Dedifferentiated amniotic fluid mesenchymal stem cell (primary cell): ENCODE results near the gene MLST8.

ENCODE experiments used
- DNase-seq: peaks from one replicate; pipeline ENCODE4 v3.0.0-alpha.2; 2016; ENCODE audit errors: extremely low spot score

The MLST8 gene, protein sequence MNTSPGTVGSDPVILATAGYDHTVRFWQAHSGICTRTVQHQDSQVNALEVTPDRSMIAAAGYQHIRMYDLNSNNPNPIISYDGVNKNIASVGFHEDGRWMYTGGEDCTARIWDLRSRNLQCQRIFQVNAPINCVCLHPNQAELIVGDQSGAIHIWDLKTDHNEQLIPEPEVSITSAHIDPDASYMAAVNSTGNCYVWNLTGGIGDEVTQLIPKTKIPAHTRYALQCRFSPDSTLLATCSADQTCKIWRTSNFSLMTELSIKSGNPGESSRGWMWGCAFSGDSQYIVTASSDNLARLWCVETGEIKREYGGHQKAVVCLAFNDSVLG

DNA sequence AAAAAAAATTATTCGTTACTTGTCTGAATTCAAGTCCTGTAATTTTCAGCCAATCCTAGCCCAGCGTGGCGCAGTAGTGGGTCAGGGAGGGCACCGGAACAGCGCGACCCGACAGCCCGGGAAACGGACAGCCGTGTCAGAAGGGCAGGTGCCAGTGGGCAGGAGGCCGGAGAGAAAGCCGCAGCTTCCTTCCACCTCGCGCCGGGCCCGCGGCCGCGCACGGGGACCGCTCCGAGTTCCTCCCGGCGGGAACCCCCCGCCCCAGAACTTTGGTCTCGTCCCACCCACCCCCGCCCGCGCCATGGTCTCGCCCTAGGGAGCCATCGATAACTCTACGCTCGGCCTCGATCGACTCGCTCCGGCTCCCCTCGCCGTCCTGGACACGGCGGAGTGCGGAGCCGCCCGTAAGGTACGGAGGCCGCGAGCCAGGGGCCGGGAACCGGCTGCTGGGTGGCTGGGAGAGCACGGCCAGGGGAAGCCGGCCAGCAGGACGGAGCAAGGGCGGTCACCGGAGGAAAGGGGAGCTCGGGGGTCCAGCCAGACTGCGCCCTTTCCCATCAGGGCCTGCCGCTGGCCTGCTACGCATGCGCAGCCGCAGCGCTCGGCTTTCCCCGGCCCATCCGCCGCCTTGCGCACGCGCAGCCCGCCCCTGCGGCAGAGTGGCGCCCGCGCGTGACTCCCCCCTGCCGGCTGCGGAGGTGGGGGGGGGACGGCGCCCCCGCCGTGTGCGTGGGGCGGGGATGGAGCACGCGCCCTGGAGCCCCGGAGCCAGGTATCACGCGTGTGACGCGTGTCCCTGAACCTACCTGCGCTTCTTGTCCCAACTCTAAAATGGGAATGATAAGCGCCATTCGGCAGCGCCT lies at the start of gene MLST8:
TSS of gene MLST8 (plus strand) at position 351 of the 863 bp plus-strand sequence. CDS start 632 bp downstream, outside the sequence.
- peak; percentile 79 for DNase-seq

DNA sequence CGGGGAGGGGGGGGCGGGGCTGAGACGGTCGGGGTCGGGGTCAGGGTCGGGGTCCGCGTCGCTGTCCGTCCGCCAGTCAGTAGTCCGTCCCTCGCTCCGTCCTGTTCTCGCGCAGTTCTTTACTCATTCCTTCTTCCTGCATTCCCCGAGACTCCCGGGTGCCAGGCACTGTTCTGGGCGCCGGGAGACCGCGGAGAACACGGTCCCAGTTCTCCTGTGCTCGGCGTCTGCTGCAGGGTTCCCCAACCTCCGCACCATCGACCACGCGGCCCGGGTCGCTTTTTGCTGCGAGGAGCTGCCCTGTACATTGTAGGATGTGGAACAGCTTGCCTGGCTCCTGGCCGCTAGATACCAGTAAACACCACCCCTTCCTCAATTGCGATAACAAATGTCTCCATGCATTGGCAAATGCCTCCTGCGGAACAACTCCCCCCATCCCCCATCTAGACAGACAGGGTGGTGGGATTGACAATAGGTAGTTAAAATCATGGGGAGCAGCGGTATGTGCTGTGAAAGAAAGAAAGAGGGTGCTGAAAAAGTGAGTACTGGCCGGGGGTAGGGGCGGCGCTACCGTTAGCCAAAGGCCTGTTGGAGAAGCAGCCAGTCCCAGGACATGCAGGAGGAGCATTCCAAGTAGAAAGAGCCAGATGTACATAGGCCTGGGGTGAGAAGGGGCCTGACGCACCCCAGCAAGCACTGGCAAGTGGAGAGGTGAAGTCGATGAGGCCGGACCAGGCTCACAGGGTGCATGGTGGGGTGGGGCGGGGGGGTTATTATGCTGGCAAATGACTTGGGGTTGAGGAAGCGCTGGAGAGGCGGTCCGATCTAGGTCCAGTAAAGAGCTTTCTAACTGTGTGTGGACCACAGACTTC lies 49.0 kb upstream of the MLST8 start:
- no peak for DNase-seq

DNA sequence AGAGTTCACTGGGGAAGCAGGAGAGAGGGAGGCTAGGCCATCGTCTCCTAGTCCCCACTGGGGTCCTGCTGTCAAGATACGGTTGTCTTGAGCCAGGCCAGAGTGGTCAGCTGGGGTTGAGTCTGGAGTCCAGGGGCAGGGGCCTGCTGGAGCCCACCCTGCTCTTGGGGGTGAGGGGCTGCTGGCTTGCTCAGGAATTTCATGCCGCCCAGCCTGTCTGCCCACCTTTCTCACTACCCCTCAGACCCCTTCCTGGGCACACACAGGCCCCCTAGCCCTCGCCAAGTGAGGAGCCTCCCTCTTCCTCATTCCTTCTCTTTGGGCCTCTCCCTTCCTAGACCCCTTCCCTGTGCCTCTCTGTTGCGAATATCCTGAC lies 48.4 kb upstream of the MLST8 start:
- no peak for DNase-seq

DNA sequence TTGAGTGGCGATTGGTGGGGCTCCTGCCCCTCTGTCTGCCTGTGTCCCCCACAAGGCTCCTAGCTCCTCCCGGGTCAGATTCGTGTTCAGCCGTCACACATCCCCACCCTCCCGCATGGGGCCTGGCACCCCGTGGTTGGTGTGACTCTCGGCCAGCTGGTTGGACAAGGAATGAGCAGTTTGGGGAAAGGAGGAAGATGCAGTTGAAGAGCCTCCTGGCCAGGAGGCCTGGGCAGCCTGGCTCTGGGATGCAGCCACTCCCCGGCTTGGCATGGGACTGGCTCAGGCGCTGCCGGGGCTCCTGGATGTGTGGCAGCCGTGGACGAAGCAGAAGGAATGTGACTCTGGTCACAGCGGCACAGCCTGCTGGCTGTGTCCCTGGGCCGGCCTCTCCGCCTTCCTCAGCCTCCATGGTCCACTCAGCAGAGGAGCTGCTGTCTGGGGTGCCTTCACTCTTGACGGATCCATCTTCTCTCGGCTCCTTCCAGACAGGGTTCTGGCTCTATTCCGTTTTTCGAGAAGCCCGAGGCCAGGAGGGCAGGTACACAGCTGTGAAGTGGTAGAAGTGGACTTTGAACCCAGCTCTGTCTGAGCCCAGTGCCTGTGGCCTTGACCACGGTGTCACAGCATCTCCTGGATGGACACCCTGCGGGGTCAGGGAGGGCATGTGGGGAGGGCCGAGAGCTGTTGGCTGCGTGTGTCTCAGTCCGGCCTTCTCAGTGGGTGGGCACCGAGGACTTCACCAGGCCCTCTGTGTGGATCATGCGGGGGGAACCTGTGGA lies 47.6 kb upstream of the MLST8 start:
- DNase-seq = no peak

DNA sequence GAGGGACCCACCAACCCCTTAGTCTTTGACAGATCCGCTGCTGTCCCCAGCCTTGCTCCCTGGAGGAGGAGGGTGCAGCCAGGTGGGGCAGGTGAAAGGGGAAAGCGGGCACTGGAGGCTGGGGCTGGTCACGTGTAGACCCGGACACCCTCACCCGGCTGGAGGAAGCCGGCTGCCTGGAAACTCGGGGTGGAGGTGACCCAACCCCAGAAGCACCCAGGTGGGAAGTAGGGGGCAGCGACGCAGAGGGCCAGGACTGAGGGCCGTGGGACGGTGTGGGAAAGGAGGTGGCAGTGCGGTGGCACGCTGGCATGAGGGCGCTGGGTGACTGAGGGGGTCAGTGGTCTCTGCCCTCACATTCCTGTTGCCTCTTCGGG lies 47.0 kb upstream of the MLST8 start:
- DNase-seq = no peak

DNA sequence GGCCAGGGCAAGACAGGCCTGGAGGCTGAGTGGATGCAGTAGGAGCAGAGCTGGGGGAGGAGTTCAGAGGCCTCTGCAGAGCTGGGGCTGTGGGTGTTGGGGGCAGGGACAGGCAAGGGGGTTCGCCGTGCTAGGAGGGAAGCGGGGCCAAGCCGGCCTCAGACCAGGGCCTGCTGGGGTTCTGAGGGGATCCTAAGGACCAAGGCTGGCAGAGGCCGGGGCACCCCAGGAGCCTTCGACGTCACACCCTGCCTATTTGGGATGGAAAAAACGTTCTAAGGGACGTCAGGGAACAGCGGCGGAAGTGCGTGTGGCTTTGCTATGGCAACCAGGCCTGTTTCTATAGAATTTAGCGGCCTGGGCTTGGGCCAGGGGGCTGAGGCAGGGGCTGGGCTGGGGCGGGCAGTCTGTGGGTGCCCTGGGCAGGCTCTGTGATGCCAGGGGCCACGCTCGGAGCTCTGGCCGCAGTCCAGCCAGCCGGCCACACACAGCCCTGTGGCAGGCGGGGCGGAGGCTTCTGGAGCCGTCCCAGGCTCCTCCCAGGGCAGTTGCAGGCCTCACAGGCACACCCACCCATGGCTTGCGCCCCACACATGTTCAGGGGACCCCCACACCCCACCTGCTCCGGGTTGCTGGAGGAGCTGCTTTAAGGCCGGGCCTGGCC lies 45.9 kb upstream of the MLST8 start:
- DNase-seq = no peak

DNA sequence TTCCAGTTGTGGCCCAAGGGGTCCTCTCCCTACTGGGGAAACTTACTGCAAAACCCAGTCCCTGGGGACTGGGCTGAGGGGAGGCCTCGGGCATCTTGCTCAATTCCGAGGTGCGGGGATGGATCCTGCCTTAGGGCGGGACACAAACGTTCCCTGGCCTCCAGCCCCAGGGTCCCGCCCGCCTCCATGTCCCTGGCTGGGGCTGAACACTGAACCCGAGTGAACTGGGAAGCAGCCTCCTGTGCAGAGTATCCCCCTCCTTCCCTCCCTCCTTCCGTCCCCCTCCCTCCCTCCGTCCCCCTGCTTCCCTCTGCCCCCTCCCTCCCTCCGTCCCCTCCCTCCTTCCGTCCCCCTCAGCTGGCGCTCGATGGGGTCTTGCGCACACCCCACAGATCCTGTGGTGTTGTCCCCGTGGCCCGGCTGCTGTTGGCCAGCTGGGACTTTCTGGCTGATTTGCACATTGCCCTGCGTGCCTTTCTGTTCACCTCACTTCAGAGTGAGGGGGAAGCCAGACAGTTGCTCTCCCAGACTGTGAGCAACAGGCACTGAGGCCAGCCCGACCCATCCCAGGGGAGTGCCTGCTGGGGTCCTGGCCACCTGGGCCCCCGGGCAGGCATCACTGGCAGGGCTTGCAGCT lies 44.2 kb upstream of the MLST8 start:
- no peak for DNase-seq

DNA sequence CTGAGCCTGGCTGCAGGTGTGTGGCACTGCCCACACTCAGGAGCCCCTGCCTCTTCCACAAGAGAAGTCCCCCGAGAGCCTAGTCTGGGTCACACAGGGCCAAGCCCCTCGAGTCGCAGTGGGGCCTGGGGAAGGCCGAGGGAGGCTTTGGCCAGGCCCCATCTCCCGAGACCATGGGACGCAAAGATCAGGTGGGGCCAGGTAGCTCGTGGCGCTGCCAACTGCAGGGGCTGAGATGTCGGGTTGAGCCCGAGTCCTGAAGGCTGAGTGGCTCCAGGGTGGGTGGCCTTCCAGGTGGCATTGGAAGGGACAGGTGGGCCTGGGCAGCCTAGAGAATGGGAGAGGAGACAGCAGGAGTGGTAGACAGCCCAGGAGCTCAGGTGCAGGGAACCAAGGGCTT lies 43.3 kb upstream of the MLST8 start:
- no peak for DNase-seq

DNA sequence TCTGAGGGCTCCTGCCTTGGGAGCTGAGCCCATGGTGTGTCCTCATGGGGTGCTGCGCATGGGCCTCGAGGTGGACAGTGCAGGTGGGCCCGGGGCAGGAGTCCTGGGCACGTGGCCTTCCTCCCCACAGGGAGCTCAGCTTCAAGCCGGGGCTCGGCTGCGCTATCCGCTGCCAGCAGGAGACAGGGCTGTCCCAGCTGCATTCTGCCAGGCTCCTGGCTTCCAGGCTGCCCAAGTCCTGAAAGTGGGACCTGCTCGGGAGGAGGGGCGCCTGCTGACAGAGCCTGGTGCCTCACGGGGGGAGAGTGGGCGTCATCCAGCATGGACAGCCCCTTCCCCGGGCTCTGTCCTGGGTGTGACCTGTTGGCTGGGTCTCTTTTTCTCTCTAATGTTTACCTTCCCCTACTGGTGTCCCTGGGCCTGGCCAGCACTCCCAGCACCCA lies 42.6 kb upstream of the MLST8 start:
- DNase-seq = no peak

DNA sequence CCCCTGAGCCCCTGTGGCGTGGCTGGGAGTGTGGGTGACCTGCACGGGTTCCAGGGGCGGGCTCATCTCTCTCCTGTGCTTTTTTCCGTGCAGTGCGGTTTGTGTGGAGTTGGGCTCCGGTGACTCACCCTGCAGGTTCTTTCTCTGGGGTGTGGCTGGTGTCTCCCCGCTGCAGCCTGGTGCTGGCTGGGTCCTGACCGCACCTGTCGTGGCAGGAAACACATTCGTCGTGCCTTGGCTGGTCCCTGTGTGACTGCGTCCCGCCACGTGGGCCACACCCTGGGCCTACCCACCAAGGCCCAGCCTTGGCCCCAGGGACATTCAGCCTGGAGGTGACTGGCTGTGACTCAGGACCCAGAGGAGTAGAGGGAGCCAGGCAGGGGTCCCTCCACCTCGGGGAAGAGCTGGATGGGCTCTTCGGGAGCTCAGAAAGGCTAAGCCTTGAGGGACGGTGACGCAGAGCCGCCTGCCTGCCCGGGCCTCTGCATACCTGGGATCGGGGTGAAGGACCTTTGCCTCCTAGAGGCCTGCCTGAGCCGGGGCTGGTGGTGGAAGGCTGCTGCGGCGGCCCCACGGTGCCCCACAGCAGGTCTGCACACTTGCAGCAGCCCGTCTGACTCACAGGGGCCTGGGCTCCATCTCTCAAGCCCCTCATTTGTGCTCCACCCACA lies 41.9 kb upstream of the MLST8 start:
- DNase-seq = no peak

DNA sequence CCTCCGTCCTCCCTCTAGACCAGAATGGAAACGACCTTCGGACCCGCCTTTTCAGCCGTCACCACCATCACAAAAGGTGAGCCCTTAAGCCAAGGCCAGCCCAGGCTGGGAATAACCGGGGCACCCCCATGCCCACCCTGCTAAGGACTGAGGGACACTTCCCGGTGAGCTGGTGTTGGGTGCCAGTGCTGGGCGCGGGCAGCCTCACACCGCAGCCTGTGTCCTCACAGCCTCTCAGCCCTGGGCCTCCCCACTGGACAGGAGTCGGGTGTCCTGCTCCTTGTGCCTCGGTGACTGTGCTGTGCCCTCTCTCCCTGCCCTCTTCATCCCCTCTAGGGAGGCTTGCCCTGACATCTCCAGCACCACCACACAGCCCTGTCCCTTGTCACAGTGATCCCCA lies 39.4 kb upstream of the MLST8 start:
- no peak for DNase-seq

DNA sequence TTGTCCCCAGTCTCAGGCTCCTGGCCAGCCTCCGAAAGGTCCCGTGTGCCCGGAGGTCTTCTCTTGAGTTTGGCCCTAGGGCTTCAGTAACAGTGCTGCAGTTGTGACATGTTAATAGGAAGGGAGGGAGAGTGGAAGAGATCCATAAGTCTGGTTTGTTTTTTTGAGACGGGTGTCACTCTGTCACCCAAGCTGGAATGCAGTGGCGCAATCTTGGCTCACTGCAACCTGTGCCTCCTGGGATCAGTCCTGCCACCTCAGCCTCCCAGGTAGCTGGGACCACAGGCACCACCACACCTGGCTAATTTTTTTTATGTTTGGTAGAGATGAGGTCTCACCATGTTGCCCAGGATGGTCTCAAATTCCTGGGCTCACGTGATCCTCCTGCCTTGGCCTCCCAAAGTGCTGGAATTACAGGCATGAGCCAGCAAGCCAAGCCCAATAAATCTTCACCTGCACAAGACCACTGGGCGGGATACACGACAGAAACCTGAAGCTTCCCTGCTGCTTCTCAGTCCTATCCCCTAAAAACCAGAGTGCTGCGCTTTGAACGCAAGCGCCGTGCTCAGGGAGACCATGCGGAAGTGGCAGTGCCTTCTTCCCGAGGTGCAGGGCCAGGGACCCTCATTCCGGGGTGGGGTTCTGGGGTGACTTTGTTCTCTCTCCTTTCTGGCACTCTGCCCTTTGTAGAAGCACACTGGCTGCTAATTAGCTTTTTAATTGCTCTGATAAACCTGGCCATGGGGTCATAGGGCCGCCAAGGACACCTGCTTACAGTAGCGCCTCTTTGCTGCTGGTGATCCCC lies 38.8 kb upstream of the MLST8 start:
- DNase-seq = no peak

DNA sequence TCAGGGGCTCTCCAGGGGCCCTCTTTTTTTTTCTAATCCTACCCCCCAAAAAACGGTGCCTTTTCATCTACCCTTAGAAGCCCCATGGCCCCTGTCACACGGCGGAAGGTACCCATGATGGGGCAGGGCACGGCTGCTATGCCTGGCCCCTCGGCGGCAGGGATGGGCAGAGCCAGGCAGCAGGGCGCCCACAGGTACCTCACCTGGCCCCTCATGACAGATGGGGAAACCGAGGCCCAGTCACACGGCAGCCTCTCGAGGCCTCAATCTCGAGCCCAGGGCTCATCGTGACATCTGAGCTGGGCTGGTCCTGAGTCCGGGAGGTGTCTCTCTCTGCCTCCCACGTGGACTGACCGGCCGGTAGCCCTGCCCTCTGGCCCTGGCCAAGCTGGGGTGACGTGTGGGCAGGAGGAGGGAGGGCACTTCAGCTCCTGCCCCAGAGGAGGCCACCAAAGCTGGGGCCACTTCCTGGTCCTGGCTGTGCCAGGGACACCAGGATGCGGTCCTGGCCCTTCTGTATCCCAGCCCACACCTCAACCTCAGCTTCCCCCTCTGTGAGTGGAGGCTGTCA lies 38.1 kb upstream of the MLST8 start:
- no peak for DNase-seq

DNA sequence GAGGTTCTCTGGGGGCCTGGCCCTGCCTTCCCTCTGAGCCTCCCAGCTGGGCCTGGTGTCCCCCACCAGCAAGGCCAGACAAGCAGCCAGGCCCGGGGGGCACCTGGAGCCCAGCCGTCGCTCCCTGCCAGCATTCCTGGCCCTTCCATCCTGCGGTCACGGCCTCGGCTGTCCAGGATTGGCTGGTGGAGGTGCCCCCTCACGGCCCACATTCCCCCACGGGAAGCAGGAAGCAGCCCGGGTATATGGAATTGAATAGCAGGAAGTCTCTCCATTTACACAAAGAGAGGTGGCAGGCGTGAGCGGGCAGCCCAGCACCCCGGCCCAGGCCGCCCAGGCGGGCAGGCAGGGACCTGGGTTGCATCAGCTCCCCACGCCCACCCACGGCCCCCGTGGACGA lies 35.2 kb upstream of the MLST8 start:
- DNase-seq = no peak

DNA sequence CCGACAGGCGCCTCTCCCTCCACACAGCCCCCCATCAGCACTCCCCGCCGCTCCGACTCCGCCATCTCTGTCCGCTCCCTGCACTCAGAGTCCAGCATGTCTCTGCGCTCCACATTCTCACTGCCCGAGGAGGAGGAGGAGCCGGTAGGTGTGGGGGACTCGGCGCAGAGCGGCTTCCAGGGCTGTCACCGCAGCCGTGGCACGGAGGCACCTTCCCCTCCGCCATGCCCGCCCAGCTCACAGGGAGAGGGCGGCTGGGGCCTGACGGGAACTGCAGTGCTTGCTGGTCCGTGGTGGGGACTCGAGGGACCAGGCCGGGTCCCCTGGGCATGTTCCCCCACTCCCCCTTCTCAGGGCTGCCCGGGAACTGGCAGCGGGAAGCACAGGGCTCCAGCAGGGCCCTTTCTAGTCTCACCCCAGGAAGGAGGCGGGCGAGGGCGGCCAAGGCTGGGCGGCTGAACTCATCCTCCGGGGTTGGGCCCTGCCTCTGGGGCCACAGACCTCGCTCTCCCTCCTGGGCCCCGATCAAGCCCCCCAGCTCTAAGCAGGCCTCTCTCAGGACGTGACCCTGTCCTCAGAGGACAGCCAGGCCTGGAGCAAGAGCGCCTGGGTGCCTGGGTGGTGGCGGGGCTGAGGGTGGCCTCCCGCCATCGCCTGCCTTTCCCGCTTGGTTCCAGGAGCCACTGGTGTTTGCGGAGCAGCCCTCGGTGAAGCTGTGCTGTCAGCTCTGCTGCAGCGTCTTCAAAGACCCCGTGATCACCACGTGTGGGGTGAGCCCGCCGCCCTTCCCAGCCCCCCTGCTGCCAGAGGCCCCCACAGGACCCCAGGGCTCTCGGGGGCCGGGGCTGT lies 34.4 kb upstream of the MLST8 start:
- no peak for DNase-seq

DNA sequence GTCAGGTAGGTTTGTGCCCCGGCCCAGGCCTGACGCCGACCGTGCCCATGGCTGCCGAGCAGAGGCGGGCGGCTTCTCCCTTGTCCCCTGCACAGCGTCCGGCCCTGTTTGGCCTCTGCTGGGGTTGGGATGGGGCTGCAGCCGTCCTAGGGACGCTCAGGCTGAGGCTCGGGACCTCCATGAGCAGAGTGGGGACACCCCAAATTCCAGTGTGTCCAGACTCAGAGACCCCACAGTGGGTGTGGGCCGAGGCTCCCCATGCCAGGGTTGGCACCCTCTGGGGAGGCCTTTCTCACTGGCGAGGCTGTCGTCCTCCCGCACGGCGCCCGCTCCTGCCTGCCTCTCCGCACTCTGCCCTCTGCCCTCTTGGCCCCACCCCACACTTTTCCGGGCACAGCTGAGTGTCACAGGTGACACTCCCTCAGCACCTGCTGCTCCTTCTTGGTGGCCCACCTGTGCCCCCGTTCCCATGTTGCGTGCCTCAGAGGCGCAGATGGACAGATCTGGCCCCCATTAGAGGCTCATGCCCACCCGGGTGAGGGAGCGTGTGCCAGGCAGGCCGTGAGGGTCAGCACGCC lies 33.6 kb upstream of the MLST8 start:
- DNase-seq = no peak

DNA sequence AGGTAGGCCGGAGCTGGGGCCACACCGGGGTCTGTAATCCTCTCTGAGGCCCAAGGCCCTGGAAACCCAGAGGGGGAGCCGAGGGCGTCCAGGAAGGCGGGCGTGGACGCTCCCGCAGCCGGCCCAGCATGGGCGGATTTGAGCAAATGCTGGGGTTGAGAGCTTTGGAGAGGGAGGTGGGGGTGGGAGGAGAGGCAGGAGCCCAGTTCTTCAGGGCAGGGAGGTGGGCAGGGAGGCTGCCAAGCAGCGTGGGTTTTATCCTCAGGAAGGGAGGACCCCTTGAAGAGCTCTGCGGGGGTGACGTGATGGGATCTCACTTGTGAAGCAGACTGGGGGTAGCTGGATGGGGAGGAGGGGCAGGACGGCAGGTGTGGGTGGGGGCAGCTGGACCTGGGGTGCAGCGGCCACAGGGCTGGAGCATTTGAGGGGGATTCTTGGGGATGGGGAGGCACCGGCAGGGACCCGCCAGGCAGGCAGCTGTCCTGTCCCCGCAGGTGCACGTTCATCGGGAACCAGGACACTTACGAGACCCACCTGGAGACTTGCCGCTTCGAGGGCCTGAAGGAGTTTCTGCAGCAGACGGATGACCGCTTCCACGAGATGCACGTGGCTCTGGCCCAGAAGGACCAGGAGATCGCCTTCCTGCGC lies 32.4 kb upstream of the MLST8 start:
- no peak for DNase-seq
